GM23338 (cell line): ENCODE measurements around the gene PPFIA1. TPM values are rescaled to one million over a fixed set of nuclear protein-coding genes. Genes with fewer than 3 reads are reported as not detected.

Source experiments
- ATAC-seq: fragments of 200-7000 bp; cut with Tn5 transposase; 3 replicates; pipeline ENCODE4 v1.9.1; 2020
- DNase-seq: peaks from one replicate; pipeline ENCODE4 v3.0.0-alpha.2; 2015; ENCODE audit warnings: low spot score
- H2AFZ ChIP-seq: fragments of 200-600 bp; sonication (generic); 2 replicates; pipeline ENCODE4 v1.8.0; 2016; ENCODE audit warnings: antibody characterized with exemption, mild to moderate bottlenecking, moderate library complexity
- H3F3A ChIP-seq: fragments of 200-600 bp; sonication (generic); replicated peaks from 2 replicates; pipeline ENCODE4 v1.8.0; 2017; ENCODE audit warnings: antibody characterized with exemption, mixed run types, low read depth
- H3K27ac ChIP-seq: fragments of 200-600 bp; sonication (generic); 2 replicates; pipeline ENCODE4 v1.6.1; 2016; ENCODE audit warnings: low read depth
- H3K27me3 ChIP-seq: fragments of 200-600 bp; sonication (generic); 2 replicates; pipeline ENCODE4 v1.8.0; 2016; ENCODE audit warnings: mild to moderate bottlenecking, mixed run types, moderate library complexity; ENCODE audit not compliant: insufficient read depth
- H3K36me3 ChIP-seq: fragments of 200-600 bp; sonication (generic); 2 replicates; pipeline ENCODE4 v1.8.0; 2016; ENCODE audit warnings: mild to moderate bottlenecking; ENCODE audit not compliant: insufficient read depth
- H3K4me1 ChIP-seq: fragments of 200-600 bp; sonication (generic); 2 replicates; pipeline ENCODE4 v1.8.0; 2016; ENCODE audit warnings: mild to moderate bottlenecking, moderate library complexity; ENCODE audit not compliant: insufficient read depth
- H3K4me2 ChIP-seq: fragments of 200-600 bp; sonication (generic); 2 replicates; pipeline ENCODE4 v1.7.1; 2017; ENCODE audit warnings: mixed run types
- H3K4me3 ChIP-seq: fragments of 200-600 bp; sonication (generic); 2 replicates; pipeline ENCODE4 v1.6.1; 2016; ENCODE audit warnings: mixed run types
- H3K79me2 ChIP-seq: fragments of 200-600 bp; sonication (generic); replicated peaks from 2 replicates; pipeline ENCODE4 v1.8.0; 2017; ENCODE audit warnings: mild to moderate bottlenecking; ENCODE audit not compliant: insufficient read depth
- H3K9me2 ChIP-seq: fragments of 200-600 bp; sonication (generic); 2 replicates; pipeline ENCODE4 v1.8.0; 2017; ENCODE audit not compliant: insufficient read depth
- H4K20me1 ChIP-seq: fragments of 200-600 bp; sonication (generic); replicated peaks from 2 replicates; pipeline ENCODE4 v1.8.0; 2017; ENCODE audit warnings: mild to moderate bottlenecking; ENCODE audit not compliant: insufficient read depth
- H3K27ac Mint-ChIP-seq: 2 replicates; pipeline ENCODE4 v1.8.0; 2020; ENCODE audit warnings: inconsistent platforms, mild to moderate bottlenecking, moderate library complexity, mixed read lengths
- H3K27me3 Mint-ChIP-seq: 3 replicates; pipeline ENCODE4 v1.8.0; 2022; ENCODE audit warnings: low read depth, mild to moderate bottlenecking, moderate library complexity, mixed read lengths, inconsistent platforms; ENCODE audit not compliant: insufficient read depth, poor library complexity
- H3K36me3 Mint-ChIP-seq: 3 replicates; pipeline ENCODE4 v1.8.0; 2021; ENCODE audit warnings: low read depth, mild to moderate bottlenecking, inconsistent platforms, moderate library complexity, mixed read lengths
- H3K4me1 Mint-ChIP-seq: 3 replicates; pipeline ENCODE4 v1.8.0; 2020; ENCODE audit warnings: mild to moderate bottlenecking, inconsistent platforms, mixed read lengths
- H3K4me3 Mint-ChIP-seq: 3 replicates; pipeline ENCODE4 v1.8.0; 2021; ENCODE audit warnings: moderate library complexity, mild to moderate bottlenecking, inconsistent platforms, mixed read lengths
- H3K9me3 Mint-ChIP-seq: 3 replicates; pipeline ENCODE4 v1.8.0; 2020; ENCODE audit warnings: moderate library complexity, mild to moderate bottlenecking, inconsistent platforms, mixed read lengths
- CTCF ChIP-seq, 2 experiments: fragments of 200-600 bp in 1 of 2; sonication (generic) in 1 of 2; conservative IDR thresholded peaks; 2 replicates each; pipeline versions ENCODE4 v1.5.1 to v1.6.1; 2016 to 2017; ENCODE audit warnings: antibody characterized with exemption in 2 of 2, low read depth in 2 of 2, mild to moderate bottlenecking in 2 of 2, moderate library complexity in 1 of 2
- ETS1 ChIP-seq: IDR thresholded peaks from 2 replicates; pipeline ENCODE4 v1.6.1; 2016; ENCODE audit warnings: antibody characterized with exemption
- EZH2phosphoT487 ChIP-seq: fragments of 200-600 bp; sonication (generic); IDR thresholded peaks from one replicate; pipeline ENCODE4 v1.8.1; 2018; ENCODE audit warnings: antibody characterized with exemption; ENCODE audit not compliant: unreplicated experiment
- JUNB ChIP-seq: IDR thresholded peaks from one replicate; pipeline ENCODE4 v1.6.1; 2016; ENCODE audit warnings: antibody characterized with exemption; ENCODE audit not compliant: unreplicated experiment
- POLR2AphosphoS5 ChIP-seq: IDR thresholded peaks from 2 replicates; pipeline ENCODE4 v1.6.1; 2016; ENCODE audit warnings: antibody characterized with exemption, low read depth
- REST ChIP-seq: IDR thresholded peaks from one replicate; pipeline ENCODE4 v1.6.1; 2018; ENCODE audit warnings: antibody characterized with exemption; ENCODE audit not compliant: unreplicated experiment
- STAT1 ChIP-seq: IDR thresholded peaks from one replicate; pipeline ENCODE4 v1.6.1; 2016; ENCODE audit warnings: antibody characterized with exemption; ENCODE audit not compliant: unreplicated experiment
- ZNF462 ChIP-seq: fragments of 250-450 bp; sonication (Bioruptor Pico); IDR thresholded peaks from 2 replicates; pipeline ENCODE4 v1.5.0; 2020; ENCODE audit warnings: mild to moderate bottlenecking, moderate library complexity
- polyA plus RNA-seq: library from polyadenylated mRNA; unstranded; fragments of >200 nt; fragmentation: Nextera tagmentation; extraction: Ambion mirVana; gene quantifications from 2 replicates; pipeline ENCODE4 v1.2.1, GENCODE V29; 2016
- total RNA-seq: library from RNA; depleted of rRNA; stranded (reverse); fragments of >200 nt; shearing (Covaris generic); gene quantifications from 2 replicates; pipeline ENCODE4 v1.2.3, GENCODE V29; 2014

The PPFIA1 gene
- total and polyA plus RNA-seq, 2 experiments from 2014 or later: 41.7 to 62.0 TPM

GRCh38 chr11:70251659-70252321, 18.7 kb upstream of the PPFIA1 start (continued):
- TF ChIP-seq ZNF462 (CRISPR knock-in tag) (no peak), CTCF (conservative IDR thresholded peaks at IDR 0.05; ENCODE audit: low read depth in 2 of 2) (no peak)

GRCh38 chr11:70252844-70253243, 17.6 kb upstream of the PPFIA1 start:
- H3K9me2 ChIP-seq: no peaks in the 10 kb centered on the region
- H3K27ac ChIP-seq: no peak overlapping the region
- no peaks in the 10 kb centered on the region for H4K20me1 ChIP-seq
- DNase-seq (no peak), ATAC-seq (no peak)
- no peaks in the 10 kb centered on the region for H3K36me3 Mint-ChIP-seq
- H3K4me1 Mint-ChIP-seq: peaks cover 3% of the 10 kb centered on the region
- H3K4me3 ChIP-seq: no peak overlapping the region
- no peak overlapping the region; the same call in 2 of the 3 replicates for H3K4me3 Mint-ChIP-seq
- no peaks in the 10 kb centered on the region for H3K9me3 Mint-ChIP-seq
- H3K4me2 ChIP-seq: no peak overlapping the region
- no peaks in the 10 kb centered on the region for H3K4me1 ChIP-seq
- no peaks in the 10 kb centered on the region for H3K79me2 ChIP-seq
- no peak overlapping the region for H3K27ac Mint-ChIP-seq
- no peaks in the 10 kb centered on the region for H3K27me3 ChIP-seq
- H3F3A ChIP-seq: no peaks in the 10 kb centered on the region
- H3K36me3 ChIP-seq: no peaks in the 10 kb centered on the region
- no peak overlapping the region for H2AFZ ChIP-seq
- peaks cover 12% of the 10 kb centered on the region for H3K27me3 Mint-ChIP-seq
- no peak for TF ChIP-seq ETS1
- TF ChIP-seq POLR2AphosphoS5: no peak
- no peak for TF ChIP-seq EZH2phosphoT487
- TF ChIP-seq CTCF (conservative IDR thresholded peaks at IDR 0.05; ENCODE audit: low read depth in 2 of 2): no peak
- no peak for TF ChIP-seq REST
- TF ChIP-seq JUNB: no peak
- TF ChIP-seq STAT1: no peak
